Type B pancreatic cell (in vitro differentiated cells): ENCODE data around the gene KATNB1. TPM values are rescaled to one million over a fixed set of nuclear protein-coding genes. Genes with fewer than 3 reads are reported as not detected.
"Not testable (repeated sequence)": the region's sequence is repeated elsewhere in the genome, so short reads cannot be mapped to it uniquely, and the experiment has no call there.

Experiments used
- DNase-seq: peaks from one replicate; pipeline ENCODE4 v3.0.0; 2021; ENCODE audit warnings: mixed read lengths; ENCODE audit not compliant: unreplicated experiment; ENCODE audit errors: extremely low spot score
- H3K27ac Mint-ChIP-seq: 2 replicates; pipeline ENCODE4 v1.8.0; 2021; ENCODE audit warnings: mild to moderate bottlenecking, mixed read lengths
- H3K27me3 Mint-ChIP-seq: 2 replicates; pipeline ENCODE4 v1.8.0; 2021; ENCODE audit warnings: mixed read lengths
- H3K36me3 Mint-ChIP-seq: 2 replicates; pipeline ENCODE4 v1.8.0; 2021; ENCODE audit warnings: mixed read lengths
- H3K4me1 Mint-ChIP-seq: one replicate; pipeline ENCODE4 v1.8.0; 2021; ENCODE audit warnings: mixed read lengths; ENCODE audit not compliant: unreplicated experiment
- H3K4me3 Mint-ChIP-seq: 2 replicates; pipeline ENCODE4 v1.8.0; 2021; ENCODE audit warnings: mild to moderate bottlenecking, mixed read lengths
- H3K9me3 Mint-ChIP-seq: 2 replicates; pipeline ENCODE4 v1.8.0; 2021; ENCODE audit warnings: mixed read lengths
- CTCF ChIP-seq: fragments of 200-600 bp; sonication (generic); conservative IDR thresholded peaks from 2 replicates; pipeline ENCODE4 v1.5.0; 2021; ENCODE audit warnings: antibody characterized with exemption, mild to moderate bottlenecking
- total RNA-seq: library from RNA; stranded (reverse); gene quantifications from 2 replicates; pipeline ENCODE4 v1.2.1, GENCODE V29; 2021; ENCODE audit warnings: low replicate concordance

The KATNB1 gene
- total RNA-seq, 1 donor from 2014 or later, result 31.7 TPM

- Mint-ChIP-seq H3K36me3 (peaks cover 4% of the 10 kb centered on the region), H3K4me1 (peaks cover 8% of the 10 kb centered on the region), H3K9me3 (no peaks in the 10 kb centered on the region), H3K27ac (no peak overlapping the region), H3K27me3 (no peaks in the 10 kb centered on the region), H3K4me3 (no peak overlapping the region)
- no peak for DNase-seq
- no peak for TF ChIP-seq CTCF
These were observed 37.4 kb downstream of the KATNB1 start for GRCh38 chr16:57773019-57773418.

- Mint-ChIP-seq H3K4me1 (peaks cover 8% of the 10 kb centered on the region), H3K27me3 (no peaks in the 10 kb centered on the region), H3K36me3 (peaks cover 4% of the 10 kb centered on the region), H3K27ac (no peak overlapping the region), H3K9me3 (no peaks in the 10 kb centered on the region), H3K4me3 (no peak overlapping the region)
- no peak for TF ChIP-seq CTCF
- no peak for DNase-seq
These were observed 38.2 kb downstream of the KATNB1 start for GRCh38 chr16:57773655-57774295.

- no peaks in the 10 kb centered on the region for H3K9me3 Mint-ChIP-seq
- peaks cover 8% of the 10 kb centered on the region for H3K4me1 Mint-ChIP-seq
- DNase-seq, result no peak
- no peak overlapping the region for H3K27ac Mint-ChIP-seq
- H3K4me3 Mint-ChIP-seq, result no peak overlapping the region
- TF ChIP-seq CTCF, result no peak
- H3K36me3 Mint-ChIP-seq, result peaks cover 7% of the 10 kb centered on the region
- no peaks in the 10 kb centered on the region for H3K27me3 Mint-ChIP-seq
These were observed 39.2 kb downstream of the KATNB1 start for GRCh38 chr16:57774705-57775285.

GRCh38 chr16:57775661-57776469 is 40.3 kb downstream of the KATNB1 start:
- Mint-ChIP-seq H3K4me3 (no peak overlapping the region), H3K27ac (no peak overlapping the region), H3K9me3 (no peaks in the 10 kb centered on the region), H3K27me3 (no peaks in the 10 kb centered on the region), H3K4me1 (peaks cover 8% of the 10 kb centered on the region), H3K36me3 (peaks cover 7% of the 10 kb centered on the region)
- no peak for DNase-seq
- TF ChIP-seq CTCF, result peak; percentile 79

GRCh38 chr16:57778658-57779057 is 43.1 kb downstream of the KATNB1 start:
- Mint-ChIP-seq H3K27ac (no peak overlapping the region), H3K36me3 (peaks cover 7% of the 10 kb centered on the region), H3K4me1 (peaks cover 8% of the 10 kb centered on the region), H3K27me3 (no peaks in the 10 kb centered on the region), H3K9me3 (no peaks in the 10 kb centered on the region), H3K4me3 (no peak overlapping the region)
- no peak for TF ChIP-seq CTCF
- no peak for DNase-seq

- H3K4me1 Mint-ChIP-seq, DNase-seq, H3K27ac Mint-ChIP-seq, H3K9me3 Mint-ChIP-seq, H3K4me3 Mint-ChIP-seq, H3K36me3 Mint-ChIP-seq, H3K27me3 Mint-ChIP-seq: not testable (repeated sequence)
These were observed 44.3 kb downstream of the KATNB1 start for GRCh38 chr16:57779836-57780235.
